Myocyte (in vitro differentiated cells): ENCODE measurements around the gene SOHLH1. TPM values are rescaled to one million over a fixed set of nuclear protein-coding genes. Genes with fewer than 3 reads are reported as not detected.
A peak's percentile ranks its signal among the peaks of the same experiment; 100 is the strongest.

Experiments
- DNase-seq: peaks from one replicate; pipeline ENCODE4 v3.0.0-alpha.2; 2012; ENCODE audit warnings: low read depth
- total RNA-seq: library from RNA; depleted of rRNA; stranded (reverse); fragments of >200 nt; gene quantifications from 2 replicates; pipeline ENCODE4 v1.2.3, GENCODE V29; 2014

SOHLH1 gene
- total RNA-seq, 1 donor from 2014 or later, result not detected

DNA sequence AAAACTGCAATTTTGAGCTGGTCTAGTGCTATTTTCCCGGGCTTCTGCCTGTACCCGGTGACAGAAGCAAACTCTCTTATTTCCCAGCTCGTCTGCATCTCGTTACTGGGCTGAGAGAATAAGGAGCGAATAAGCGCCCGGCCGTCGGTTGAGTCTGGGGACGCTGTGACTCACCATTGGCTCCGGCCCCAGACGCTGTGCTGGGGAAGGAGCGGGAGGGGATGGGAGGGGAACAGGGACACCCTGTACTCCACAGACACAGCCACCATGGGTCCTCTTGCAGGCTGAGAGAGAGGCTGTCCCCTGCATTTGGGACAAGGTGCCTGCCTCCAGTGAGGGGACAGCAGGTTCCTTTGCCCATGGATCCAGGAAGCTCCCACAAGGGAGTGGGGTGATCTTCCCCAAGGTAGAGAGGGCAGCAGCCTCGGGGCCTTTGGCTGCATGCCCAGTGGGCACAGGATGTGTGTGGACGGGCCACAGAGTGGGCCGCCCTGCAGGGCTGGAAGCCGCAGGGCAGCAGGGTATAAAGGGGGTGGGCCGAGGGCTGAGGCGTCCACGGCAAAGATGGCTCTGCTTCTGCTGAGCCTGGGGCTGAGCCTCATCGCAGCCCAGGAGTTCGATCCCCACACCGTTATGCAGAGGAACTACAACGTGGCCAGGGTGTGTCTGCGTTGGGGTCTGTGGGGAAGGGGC, 36.4 kb downstream of the SOHLH1 start, which contains the start of gene LCN9:
Gene LCN9 (plus strand): TSS at position 552 of the 693 bp plus-strand sequence. CDS start 13 bp downstream, at position 565.
- no peak for DNase-seq

DNA sequence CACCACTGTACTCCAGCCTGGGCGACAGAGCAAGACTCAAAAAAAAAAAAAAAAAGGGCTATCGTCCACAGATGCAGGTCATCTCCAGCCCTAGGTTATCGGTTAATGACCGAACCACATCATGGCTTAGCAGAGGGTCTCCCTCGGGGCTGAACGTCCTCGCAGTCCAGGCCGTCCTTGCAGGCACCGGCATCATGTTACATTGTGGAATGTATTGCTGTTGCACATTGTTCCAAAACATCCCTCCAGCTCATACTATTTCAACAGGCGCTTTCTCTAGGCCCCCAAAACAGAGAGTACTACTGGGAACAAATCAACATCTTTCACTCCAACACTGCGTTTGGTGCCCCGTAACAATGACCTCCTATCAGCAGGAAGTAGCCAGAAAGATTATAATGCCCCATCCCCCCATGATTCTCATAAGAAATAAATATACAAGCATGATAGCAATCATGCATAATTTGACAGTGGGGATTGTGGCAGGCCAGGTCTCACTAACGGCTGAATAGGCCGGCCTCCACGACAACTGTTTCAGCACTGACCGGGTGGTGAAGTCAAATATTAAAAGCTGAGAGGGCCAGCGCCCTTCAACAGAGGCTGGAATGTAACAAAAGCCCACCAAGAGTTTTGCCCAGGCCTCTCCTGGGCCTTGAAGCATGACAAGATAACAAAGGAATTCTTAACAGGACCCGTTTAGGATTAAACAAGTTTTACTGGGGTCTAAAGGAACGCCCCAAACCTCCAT, 37.3 kb downstream of the SOHLH1 start:
- DNase-seq, result no peak

DNA sequence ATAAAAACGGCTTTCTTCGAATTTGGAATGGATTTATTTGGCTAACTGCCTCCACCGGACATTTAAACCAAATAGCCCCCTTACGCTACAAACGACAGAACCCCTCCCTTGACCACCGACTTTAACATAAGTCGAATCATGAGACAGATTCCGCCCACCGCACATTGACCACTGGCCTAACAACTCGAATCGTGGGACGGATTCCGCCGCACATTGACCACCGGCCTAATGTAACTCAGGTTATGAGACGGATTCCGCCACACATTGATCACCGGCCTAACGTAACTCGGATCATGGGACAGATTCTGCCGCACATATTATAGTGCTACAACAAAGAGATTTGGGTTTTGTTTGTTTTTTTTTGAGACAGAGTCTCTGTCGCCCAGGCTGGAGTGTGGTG, 38.9 kb downstream of the SOHLH1 start:
- no peak for DNase-seq

DNA sequence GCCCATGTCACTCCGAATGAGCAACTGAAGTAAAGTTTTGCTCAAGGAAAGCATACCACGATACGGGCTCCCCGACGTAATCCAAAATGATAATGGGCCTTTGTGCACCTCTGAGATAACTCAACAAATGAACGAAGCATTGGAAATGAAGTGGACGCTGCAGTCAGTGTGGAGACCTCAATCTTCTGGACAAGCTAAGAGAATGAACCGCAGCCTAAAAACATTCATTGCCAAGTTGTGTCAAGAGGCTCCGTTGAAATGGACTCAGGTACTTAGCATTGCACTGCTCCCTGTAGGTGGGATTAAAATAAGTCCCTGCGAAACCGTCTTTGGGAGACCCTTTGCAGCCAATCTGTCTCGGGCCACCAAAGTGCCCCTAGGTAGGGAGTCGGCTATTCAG, 40.0 kb downstream of the SOHLH1 start:
- DNase-seq, result no peak

DNA sequence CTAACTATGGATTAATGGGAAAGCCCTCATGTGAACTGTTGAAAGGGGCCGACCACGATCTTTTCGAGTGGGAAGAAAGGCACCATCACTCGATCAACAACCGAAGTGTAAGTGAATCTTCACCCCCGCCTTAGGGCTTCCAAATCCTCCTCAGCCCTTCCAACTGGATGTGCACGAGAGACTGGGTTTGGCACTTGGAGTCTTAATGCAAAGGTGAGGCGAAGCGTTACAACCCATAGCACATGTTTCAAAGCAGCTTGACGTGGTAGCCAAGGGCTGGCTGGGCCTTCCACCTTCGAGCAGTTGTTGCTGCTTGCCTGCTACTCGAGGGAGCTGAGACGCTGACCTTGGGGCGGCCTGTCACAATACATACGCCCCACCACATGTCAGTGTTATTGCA, 41.9 kb downstream of the SOHLH1 start:
- DNase-seq, result no peak

DNA sequence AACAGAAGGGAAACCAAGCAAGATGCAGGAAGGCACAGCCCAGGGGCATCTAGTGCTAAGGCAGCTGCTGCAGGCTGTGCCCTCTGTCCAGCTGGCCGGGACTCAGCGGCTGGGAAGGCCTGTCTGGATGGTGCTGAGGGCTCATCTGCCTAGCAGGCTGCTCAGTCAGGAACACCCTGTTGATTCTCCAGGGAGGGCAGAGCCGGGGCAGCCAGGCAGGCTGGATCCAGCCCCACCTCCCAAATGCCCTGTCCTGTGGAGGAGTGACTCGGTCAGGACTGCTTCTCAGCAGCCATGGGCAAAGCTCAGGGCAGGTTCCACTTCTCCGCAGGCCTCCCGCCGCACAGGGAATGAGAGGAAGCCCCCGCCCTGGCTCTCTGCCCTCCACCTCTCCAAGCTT, 44.0 kb downstream of the SOHLH1 start:
- DNase-seq, result peak; percentile 15

DNA sequence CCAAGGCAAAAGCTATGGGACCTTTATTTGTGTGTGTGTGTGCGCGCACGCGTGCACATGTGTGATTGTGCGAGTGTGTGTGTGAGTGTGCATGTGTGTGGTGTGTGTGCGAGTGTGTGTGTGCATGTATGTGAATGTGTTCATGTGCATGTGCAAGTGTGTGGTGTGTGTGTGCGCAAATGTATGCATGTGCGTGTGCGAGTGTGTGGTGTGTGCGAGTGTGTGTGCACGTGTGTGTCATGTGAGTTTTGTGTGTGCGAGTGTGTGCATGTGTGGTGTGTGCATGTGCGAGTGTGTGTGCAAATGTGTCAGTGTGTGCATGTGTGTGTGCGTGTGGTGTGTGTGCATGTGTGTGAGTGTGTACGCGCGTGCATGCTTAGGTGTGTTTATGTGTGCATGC, 48.9 kb downstream of the SOHLH1 start:
- DNase-seq, result no peak

DNA sequence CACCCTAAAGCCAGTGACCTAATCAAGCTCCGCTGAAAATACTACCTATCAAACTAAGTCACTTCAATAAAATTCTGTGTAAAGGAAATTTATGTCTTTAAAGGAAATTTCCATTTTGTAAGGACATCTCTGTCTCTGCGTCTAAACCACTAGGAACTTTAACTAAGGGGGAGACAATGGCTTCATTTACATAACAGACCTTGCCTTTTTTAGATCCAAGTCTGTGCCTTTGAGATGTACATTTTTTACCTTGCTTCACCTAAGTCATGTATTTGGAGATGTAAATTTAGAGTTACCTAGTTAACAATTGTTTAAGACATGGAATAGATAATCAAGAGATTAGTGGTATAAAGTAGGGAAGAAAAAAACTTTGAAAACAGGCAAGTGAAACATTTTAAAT, 49.8 kb downstream of the SOHLH1 start:
- DNase-seq, result no peak

DNA sequence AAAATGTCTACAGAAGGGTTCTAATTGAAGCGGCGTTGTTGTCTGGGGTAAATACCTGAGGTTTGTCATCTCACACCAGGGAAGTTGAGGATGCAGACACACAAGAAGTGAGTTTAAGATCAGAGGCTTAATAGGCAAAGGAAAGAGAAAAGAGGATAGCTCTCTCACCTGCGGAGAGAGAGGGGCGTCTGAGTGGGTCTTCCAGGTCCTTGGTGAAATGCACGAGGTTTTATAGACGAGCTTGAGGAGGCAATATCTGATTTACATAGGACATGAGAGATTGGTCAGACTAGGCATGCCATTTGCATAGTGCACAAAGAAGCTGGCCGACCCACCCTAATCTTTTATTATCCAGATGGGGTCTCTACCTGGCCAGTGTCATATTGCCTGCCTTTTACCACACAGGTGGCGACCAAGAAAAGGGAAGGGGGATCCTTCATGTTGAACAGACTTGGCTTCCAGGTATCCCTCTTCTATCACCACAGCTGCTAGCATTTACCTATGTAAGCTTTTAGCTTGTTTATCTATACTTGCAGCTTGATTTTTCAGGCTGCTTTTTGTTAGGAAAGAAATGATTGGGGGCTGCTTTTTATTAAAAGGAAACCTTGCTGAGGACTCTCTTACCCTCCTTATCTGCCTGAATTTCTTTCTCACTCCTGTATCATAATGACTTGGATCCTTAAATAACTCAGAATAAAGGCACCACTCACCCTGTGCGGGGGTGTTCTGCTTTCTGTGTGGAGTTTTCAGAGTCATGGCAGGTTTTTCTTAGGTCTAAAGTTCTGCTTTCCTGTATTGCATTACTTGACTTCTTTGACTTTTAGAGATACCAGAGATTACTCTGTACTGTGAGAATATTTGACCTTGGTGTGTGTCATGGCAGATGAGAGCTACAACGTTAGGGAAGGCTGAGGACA, 50.5 kb downstream of the SOHLH1 start:
- no peak for DNase-seq

DNA sequence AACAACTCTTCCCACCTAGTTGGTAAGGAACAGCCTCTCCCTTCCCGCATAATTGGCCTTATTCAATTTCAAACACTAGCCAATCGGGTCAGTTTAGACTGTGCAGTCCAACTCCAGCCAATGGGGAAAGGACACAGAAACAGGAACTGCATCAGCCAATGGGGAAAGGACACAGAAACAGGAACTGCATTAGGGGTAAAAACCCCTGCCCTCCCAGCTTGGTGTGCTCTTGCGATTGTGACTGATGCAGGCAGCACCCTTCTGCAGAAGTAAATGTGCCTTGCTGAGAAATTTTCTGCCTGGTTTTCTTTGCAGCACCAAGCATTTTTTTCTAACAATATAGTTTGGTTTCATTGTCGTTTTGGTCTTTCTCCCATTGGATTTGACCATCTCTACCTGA, 51.4 kb downstream of the SOHLH1 start:
- DNase-seq, result no peak

DNA sequence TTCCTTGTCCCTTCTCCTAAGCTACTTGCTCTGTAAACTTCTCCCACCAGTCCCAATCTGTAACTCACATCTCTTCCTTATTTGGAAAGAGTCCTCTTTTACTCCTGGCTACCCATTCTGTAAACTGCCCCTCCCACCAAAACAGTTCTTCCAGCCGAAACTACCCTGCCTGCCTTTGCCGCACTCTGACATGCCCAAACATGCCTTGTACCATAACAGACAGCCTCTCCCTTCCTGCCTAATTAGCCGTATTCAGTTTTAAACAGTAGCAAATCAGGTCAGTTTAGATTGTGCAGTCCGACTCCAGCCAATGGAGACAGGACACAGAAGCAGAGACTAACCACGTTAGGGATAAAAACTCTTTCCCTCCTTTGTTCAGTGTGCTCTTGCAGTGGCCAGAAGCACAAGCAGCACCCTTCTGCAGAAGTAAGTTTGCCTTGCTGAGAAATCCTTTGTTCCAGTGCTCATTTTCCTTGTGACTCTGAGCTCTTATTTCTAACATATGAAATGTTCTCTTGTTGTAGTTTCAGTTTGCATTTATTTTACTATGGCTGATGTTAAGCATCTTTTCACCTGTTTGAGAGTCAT, 54.6 kb downstream of the SOHLH1 start:
- DNase-seq, result no peak

Other genes starting within 250 kb of the SOHLH1 start
- 14.3 and 15.2 TPM in 2 replicates for gene PPP1R26, start 219.7 kb downstream of the SOHLH1 start, total RNA-seq
- 28.1 and 39.2 TPM in 2 replicates for gene MRPS2, start 198.8 kb downstream of the SOHLH1 start, total RNA-seq
- not detected in 2 replicates for gene LCN1, start 178.0 kb downstream of the SOHLH1 start, total RNA-seq
- not detected in 2 replicates for gene OBP2A, start 153.4 kb downstream of the SOHLH1 start, total RNA-seq
- gene PAEP, start 137.7 kb downstream of the SOHLH1 start, total RNA-seq, result not detected in 2 replicates
- gene GLT6D1, start 59.9 kb downstream of the SOHLH1 start, total RNA-seq, result not detected in 2 replicates
- gene LCN9, start 36.2 kb downstream of the SOHLH1 start, total RNA-seq, result not detected in 2 replicates
- gene KCNT1, start 2.7 kb upstream of the SOHLH1 start, total RNA-seq, result 0.08 and 0.16 TPM in 2 replicates
- 45.8 and 57.8 TPM in 2 replicates for gene CAMSAP1, start 208.1 kb upstream of the SOHLH1 start, total RNA-seq